ENCODE data around the gene FMO2.
"Not testable (repeated sequence)": the region's sequence is repeated elsewhere in the genome, so short reads cannot be mapped to it uniquely, and the experiment has no call there.

FMO2 gene

GRCh38 chr1:171226747-171227370 lies 41.8 kb downstream of the FMO2 start:
- peak; percentile 98 for ATAC-seq
- TF ChIP-seq BACH2 (CRISPR knock-in tag; IDR thresholded peaks at IDR 0.05; ENCODE audit: borderline replicate concordance) (no peak), CREB5 (CRISPR knock-in tag; IDR thresholded peaks at IDR 0.05; ENCODE audit: low read depth) (no peak), OSR1 (CRISPR knock-in tag; IDR thresholded peaks at IDR 0.05) (no peak), ZFP3 (CRISPR knock-in tag; IDR thresholded peaks at IDR 0.05) (no peak), ESRRG (CRISPR knock-in tag; IDR thresholded peaks at IDR 0.05) (no peak), ARNTL (CRISPR knock-in tag; IDR thresholded peaks at IDR 0.05; ENCODE audit: borderline replicate concordance, low read depth) (no peak)

- TF ChIP-seq SNAI2 (CRISPR knock-in tag; IDR thresholded peaks at IDR 0.05), result no peak
- TF ChIP-seq PATZ1 (CRISPR knock-in tag; IDR thresholded peaks at IDR 0.05; ENCODE audit: borderline replicate concordance), result no peak
- TF ChIP-seq CSRNP3 (CRISPR knock-in tag; IDR thresholded peaks at IDR 0.05), result no peak
- no peak for TF ChIP-seq ZC3H10 (CRISPR knock-in tag; IDR thresholded peaks at IDR 0.05)
- no peak for TF ChIP-seq ZNF70 (CRISPR knock-in tag; IDR thresholded peaks at IDR 0.05)
- TF ChIP-seq ARNTL (CRISPR knock-in tag; IDR thresholded peaks at IDR 0.05; ENCODE audit: borderline replicate concordance, low read depth), result no peak
- no peak for TF ChIP-seq ZFP3 (CRISPR knock-in tag; IDR thresholded peaks at IDR 0.05)
- TF ChIP-seq ZNF8 (CRISPR knock-in tag; IDR thresholded peaks at IDR 0.05), result no peak
- no peak for TF ChIP-seq ZNF565 (CRISPR knock-in tag; conservative IDR thresholded peaks at IDR 0.05; ENCODE audit: low read depth)
- no peak for TF ChIP-seq PPARA (CRISPR knock-in tag; IDR thresholded peaks at IDR 0.05; ENCODE audit: borderline replicate concordance)
- ATAC-seq, result no peak
These were observed 46.2 kb downstream of the FMO2 start for GRCh38 chr1:171231326-171231725.

- TF ChIP-seq SNAI2 (CRISPR knock-in tag; IDR thresholded peaks at IDR 0.05) (no peak), ZNF565 (CRISPR knock-in tag; conservative IDR thresholded peaks at IDR 0.05; ENCODE audit: low read depth) (no peak), TOX (CRISPR knock-in tag; IDR thresholded peaks at IDR 0.05; ENCODE audit: borderline replicate concordance) (no peak), BACH2 (CRISPR knock-in tag; IDR thresholded peaks at IDR 0.05; ENCODE audit: borderline replicate concordance) (no peak), PPARA (CRISPR knock-in tag; IDR thresholded peaks at IDR 0.05; ENCODE audit: borderline replicate concordance) (no peak), RARB (CRISPR knock-in tag; IDR thresholded peaks at IDR 0.05) (no peak), ZC3H10 (CRISPR knock-in tag; IDR thresholded peaks at IDR 0.05) (no peak), TCF4 (CRISPR knock-in tag; IDR thresholded peaks at IDR 0.05; ENCODE audit: borderline replicate concordance) (no peak), GLIS3 (CRISPR knock-in tag; IDR thresholded peaks at IDR 0.05) (no peak), CSRNP3 (CRISPR knock-in tag; IDR thresholded peaks at IDR 0.05) (no peak), CSDC2 (CRISPR knock-in tag; IDR thresholded peaks at IDR 0.05) (no peak), CREB5 (CRISPR knock-in tag; IDR thresholded peaks at IDR 0.05; ENCODE audit: low read depth) (no peak), TSHZ2 (CRISPR knock-in tag; IDR thresholded peaks at IDR 0.05) (no peak)
These were observed 48.1 kb downstream of the FMO2 start for GRCh38 chr1:171233183-171233582.

GRCh38 chr1:171236231-171236630 lies 51.1 kb downstream of the FMO2 start:
- ATAC-seq, result not testable (repeated sequence)

More at GRCh38 chr1:171233183-171233582, 48.1 kb downstream of the FMO2 start:
- no peak for ATAC-seq

Measured in SK-N-SH treated with all-trans-retinoic acid at 6 μM for 48 hours (cell line).